Muscle layer of colon (tissue), 2 donors: ENCODE data around the gene CDS1.
"Not testable (repeated sequence)": the region's sequence is repeated elsewhere in the genome, so short reads cannot be mapped to it uniquely, and the experiment has no call there.

Experiments used
- H3K27ac ChIP-seq: one replicate; pipeline ENCODE4 v1.7.0; 2013; ENCODE audit warnings: low read depth, mild to moderate bottlenecking, low read length, moderate library complexity
- H3K27me3 ChIP-seq, 2 donors: one replicate each; pipeline ENCODE4 v1.7.0; 2013; ENCODE audit warnings: low read length in 2 of 2, mild to moderate bottlenecking in 2 of 2; ENCODE audit not compliant: insufficient read depth in 2 of 2, control insufficient read depth in 1 of 2
- H3K36me3 ChIP-seq: one replicate; pipeline ENCODE4 v1.7.0; 2013; ENCODE audit warnings: mild to moderate bottlenecking, low read length; ENCODE audit not compliant: insufficient read depth
- H3K4me1 ChIP-seq: one replicate; pipeline ENCODE4 v1.7.0; 2013; ENCODE audit warnings: mild to moderate bottlenecking, low read length; ENCODE audit not compliant: insufficient read depth
- H3K4me3 ChIP-seq, 2 donors: one replicate each; pipeline ENCODE4 v1.7.0; 2013; ENCODE audit warnings: low read length in 2 of 2, low read depth in 1 of 2, mild to moderate bottlenecking in 1 of 2, moderate library complexity in 1 of 2
- H3K9ac ChIP-seq: one replicate; pipeline ENCODE4 v1.7.0; 2013; ENCODE audit warnings: low read length
- H3K9me3 ChIP-seq: one replicate; pipeline ENCODE4 v1.7.0; 2013; ENCODE audit warnings: mild to moderate bottlenecking, low read length
- donor health status: abdominal sarcoma.
- donor health status: Adenocarcinoma of cecum.

Gene CDS1

GRCh38 chr4:84648178-84648577, 65.3 kb downstream of the CDS1 start:
- H3K27me3 ChIP-seq: no peaks in the 10 kb centered on the region
- H3K27ac ChIP-seq: no peak overlapping the region
- H3K4me3 ChIP-seq: no peak overlapping the region
- no peak overlapping the region for H3K9ac ChIP-seq
- H3K9me3 ChIP-seq: no peaks in the 10 kb centered on the region
- peaks cover 11% of the 10 kb centered on the region for H3K4me1 ChIP-seq
- no peaks in the 10 kb centered on the region for H3K36me3 ChIP-seq

GRCh38 chr4:84648863-84649647, 66.1 kb downstream of the CDS1 start:
- Histone ChIP-seq H3K36me3 (no peaks in the 10 kb centered on the region), H3K27me3 (no peaks in the 10 kb centered on the region)

GRCh38 chr4:84651499-84651898, 68.6 kb downstream of the CDS1 start:
- Histone ChIP-seq H3K27me3 (no peaks in the 10 kb centered on the region), H3K36me3 (no peaks in the 10 kb centered on the region), H3K4me1 (peaks cover 11% of the 10 kb centered on the region), H3K27ac (no peak overlapping the region), H3K4me3 (no peak overlapping the region), H3K9me3 (no peaks in the 10 kb centered on the region), H3K9ac (no peak overlapping the region)

More at GRCh38 chr4:84648863-84649647, 66.1 kb downstream of the CDS1 start:
- Histone ChIP-seq H3K9ac (no peak overlapping the region), H3K27ac (no peak overlapping the region), H3K4me3 (no peak overlapping the region), H3K9me3 (no peaks in the 10 kb centered on the region), H3K4me1 (peaks cover 11% of the 10 kb centered on the region)

- Histone ChIP-seq H3K4me3 (no peak overlapping the region), H3K9ac (no peak overlapping the region), H3K27me3 (no peaks in the 10 kb centered on the region), H3K9me3 (no peaks in the 10 kb centered on the region), H3K27ac (no peak overlapping the region), H3K36me3 (no peaks in the 10 kb centered on the region), H3K4me1 (peaks cover 11% of the 10 kb centered on the region)
Observed at GRCh38 chr4:84652478-84652877, 69.6 kb downstream of the CDS1 start.

- H3K9ac ChIP-seq: no peak overlapping the region
- H3K36me3 ChIP-seq: no peaks in the 10 kb centered on the region
- no peak overlapping the region for H3K27ac ChIP-seq
- no peaks in the 10 kb centered on the region for H3K4me1 ChIP-seq
- H3K9me3 ChIP-seq: no peaks in the 10 kb centered on the region
- no peak overlapping the region for H3K4me3 ChIP-seq
- no peaks in the 10 kb centered on the region for H3K27me3 ChIP-seq
Observed at GRCh38 chr4:84660606-84661005, 77.7 kb downstream of the CDS1 start.

GRCh38 chr4:84661191-84661939, 78.4 kb downstream of the CDS1 start:
- Histone ChIP-seq H3K9me3 (no peaks in the 10 kb centered on the region), H3K4me1 (no peaks in the 10 kb centered on the region), H3K9ac (no peak overlapping the region), H3K4me3 (no peak overlapping the region), H3K27me3 (no peaks in the 10 kb centered on the region), H3K36me3 (no peaks in the 10 kb centered on the region), H3K27ac (no peak overlapping the region)

- peaks cover 14% of the 10 kb centered on the region for H3K36me3 ChIP-seq
- not testable (repeated sequence) for H3K9ac ChIP-seq, H3K4me3 ChIP-seq, H3K27me3 ChIP-seq, H3K4me1 ChIP-seq, H3K27ac ChIP-seq, H3K9me3 ChIP-seq
Observed at GRCh38 chr4:84664767-84665166, 81.8 kb downstream of the CDS1 start.

- H3K9ac ChIP-seq: no peak overlapping the region
- no peak overlapping the region for H3K27ac ChIP-seq
- H3K9me3 ChIP-seq: no peaks in the 10 kb centered on the region
- H3K36me3 ChIP-seq: peaks cover 19% of the 10 kb centered on the region
- H3K4me3 ChIP-seq: no peak overlapping the region
- no peaks in the 10 kb centered on the region for H3K27me3 ChIP-seq
- H3K4me1 ChIP-seq: no peaks in the 10 kb centered on the region
Observed at GRCh38 chr4:84666439-84666838, 83.5 kb downstream of the CDS1 start.

GRCh38 chr4:84669201-84669600, 86.3 kb downstream of the CDS1 start:
- Histone ChIP-seq H3K36me3 (peaks cover 32% of the 10 kb centered on the region), H3K9me3 (no peaks in the 10 kb centered on the region), H3K27ac (no peak overlapping the region), H3K4me1 (peaks cover 5% of the 10 kb centered on the region), H3K4me3 (no peak overlapping the region), H3K27me3 (no peaks in the 10 kb centered on the region), H3K9ac (no peak overlapping the region)

GRCh38 chr4:84672177-84672576, 89.2 kb downstream of the CDS1 start:
- Histone ChIP-seq H3K27ac (no peak overlapping the region), H3K27me3 (no peaks in the 10 kb centered on the region), H3K9ac (no peak overlapping the region), H3K4me3 (no peak overlapping the region), H3K36me3 (peaks cover 49% of the 10 kb centered on the region), H3K9me3 (no peaks in the 10 kb centered on the region), H3K4me1 (peaks cover 5% of the 10 kb centered on the region)

- H3K36me3 ChIP-seq: peaks cover 52% of the 10 kb centered on the region
- H3K9me3 ChIP-seq: no peaks in the 10 kb centered on the region
- no peaks in the 10 kb centered on the region for H3K27me3 ChIP-seq
- no peak overlapping the region for H3K4me3 ChIP-seq
- peaks cover 5% of the 10 kb centered on the region for H3K4me1 ChIP-seq
- no peak overlapping the region for H3K9ac ChIP-seq
- H3K27ac ChIP-seq: no peak overlapping the region
Observed at GRCh38 chr4:84673475-84674240, 90.7 kb downstream of the CDS1 start.
